ENCODE results near the gene CTNNA2.
"Not testable (repeated sequence)": the region's sequence is repeated elsewhere in the genome, so short reads cannot be mapped to it uniquely, and the experiment has no call there.

Gene CTNNA2

DNA sequence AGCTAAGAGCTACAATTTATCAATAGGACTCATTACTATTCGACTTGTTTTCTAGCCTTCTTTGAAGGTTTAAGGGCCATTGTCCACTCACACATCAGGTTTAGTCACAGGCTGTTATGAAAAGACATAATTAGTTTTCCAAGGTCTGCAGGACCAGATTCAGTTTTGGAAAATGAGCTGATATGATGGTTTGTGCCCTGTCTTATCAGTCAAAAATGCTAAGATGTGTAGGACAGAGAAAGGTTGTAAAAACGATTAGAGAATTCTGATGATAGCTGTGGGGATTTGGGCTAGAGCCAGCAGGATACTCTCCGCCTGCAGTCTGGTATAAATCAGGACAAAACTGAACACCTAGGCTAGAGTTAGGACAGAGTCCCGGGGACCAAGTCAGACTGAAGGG is 578.4 kb downstream of the CTNNA2 start:
- DNase-seq (ENCODE audit: low spot score), result no peak

DNA sequence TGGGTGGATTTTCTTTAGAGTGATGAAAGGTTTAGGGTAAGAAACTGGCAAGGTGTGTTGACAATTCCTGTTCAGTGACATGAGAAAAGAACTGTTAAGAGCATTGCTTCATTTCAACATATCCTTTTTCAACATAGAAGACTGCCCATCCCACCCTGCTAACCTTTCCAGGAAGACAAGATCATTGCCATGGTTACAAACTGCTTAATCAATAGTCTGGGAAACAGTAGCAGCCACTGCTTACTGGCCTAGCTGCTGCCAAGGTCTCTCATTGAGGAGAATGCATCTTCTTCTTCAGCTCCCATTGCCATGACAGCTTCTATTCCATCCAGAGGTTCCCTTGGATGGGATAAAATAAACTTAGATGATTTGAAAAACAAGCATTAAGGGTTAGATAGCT is 579.6 kb downstream of the CTNNA2 start:
- no peak for DNase-seq (ENCODE audit: low spot score)

DNA sequence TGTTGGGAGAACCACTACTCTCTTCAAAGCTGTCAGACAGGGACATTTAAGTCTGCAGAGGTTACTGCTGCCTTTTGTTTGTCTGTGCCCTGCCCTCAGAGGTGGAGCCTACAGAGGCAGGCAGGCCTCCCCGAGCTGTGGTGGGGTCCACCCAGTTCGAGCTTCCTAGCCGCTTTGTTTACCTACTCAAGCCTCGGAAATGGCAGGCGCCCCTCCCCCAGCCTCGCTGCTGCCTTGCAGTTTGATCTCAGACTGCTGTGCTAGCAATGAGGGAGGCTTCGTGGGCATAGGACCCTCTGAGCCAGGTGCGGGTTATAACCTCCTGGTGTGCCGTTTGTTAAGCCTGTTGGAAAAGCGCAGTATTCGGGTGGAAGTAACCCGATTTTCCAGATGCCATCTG is 585.7 kb downstream of the CTNNA2 start:
- DNase-seq (ENCODE audit: low spot score), result not testable (repeated sequence)

DNA sequence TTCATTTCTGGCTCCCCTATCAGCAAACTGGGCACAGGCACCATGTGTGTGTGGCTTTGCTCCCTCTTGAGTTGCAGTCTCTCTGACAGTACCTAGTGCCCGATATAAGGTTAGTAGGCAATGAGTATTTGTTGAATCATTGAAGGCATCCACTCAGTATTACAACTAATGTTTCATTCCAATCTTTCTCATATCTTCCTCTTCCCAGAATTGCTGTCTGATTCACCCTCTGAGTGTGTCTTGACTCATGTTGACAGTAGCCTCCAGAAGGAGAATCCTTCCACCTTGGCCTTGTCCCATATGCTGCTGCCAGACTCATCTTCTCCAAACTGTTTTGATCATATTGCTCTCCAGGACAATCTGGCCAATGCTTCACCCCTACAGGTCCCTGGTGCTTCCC is 589.2 kb downstream of the CTNNA2 start:
- no peak for DNase-seq (ENCODE audit: low spot score)

DNA sequence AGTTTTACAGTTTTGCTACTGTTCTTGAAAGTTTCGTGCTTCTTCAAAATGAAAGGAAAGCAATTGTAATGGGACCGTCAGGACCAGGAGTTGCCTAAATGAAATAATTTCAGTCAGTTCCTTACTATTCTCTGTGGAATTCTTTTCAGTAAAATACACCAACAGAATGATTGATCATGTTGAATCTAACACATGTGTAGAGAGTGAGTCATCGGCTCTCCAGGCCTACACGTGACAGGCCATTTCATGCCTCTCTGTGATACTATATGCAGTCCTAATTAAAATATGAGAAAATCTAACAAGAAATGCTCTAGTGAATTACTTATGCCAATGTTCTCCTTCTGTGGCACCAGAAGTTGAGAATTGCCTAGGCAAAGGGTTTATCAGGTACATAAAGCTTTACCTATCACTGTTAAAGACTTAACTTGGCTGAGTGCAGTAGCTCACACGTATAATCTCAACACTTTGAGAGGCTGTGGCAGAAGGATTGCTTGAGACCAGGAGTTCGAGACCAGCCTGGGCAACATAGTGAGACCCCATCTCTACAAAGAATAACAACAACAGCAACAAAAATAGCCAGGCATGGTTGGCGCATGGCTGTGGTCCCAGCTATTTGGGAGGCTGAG is 592.3 kb downstream of the CTNNA2 start:
- no peak for DNase-seq (ENCODE audit: low spot score)

DNA sequence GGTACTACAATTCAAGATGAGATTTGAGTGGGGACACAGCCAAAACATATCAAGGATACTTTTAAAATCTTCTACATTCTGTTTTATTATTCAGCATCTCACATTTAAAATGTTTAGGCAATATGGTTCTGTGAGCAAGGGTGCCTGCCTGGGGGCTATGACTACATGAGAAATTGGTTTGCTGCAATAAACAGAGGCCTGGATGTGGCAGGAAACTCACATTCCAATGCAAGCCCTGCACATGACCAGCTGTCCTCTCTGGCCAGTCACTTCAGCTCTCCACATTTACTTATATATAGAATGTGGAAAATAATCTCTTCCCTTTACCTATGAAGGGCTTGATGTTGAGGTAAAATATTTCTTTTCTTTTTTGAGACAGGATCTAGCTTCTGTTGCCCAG is 598.3 kb downstream of the CTNNA2 start:
- no peak for DNase-seq (ENCODE audit: low spot score)

DNA sequence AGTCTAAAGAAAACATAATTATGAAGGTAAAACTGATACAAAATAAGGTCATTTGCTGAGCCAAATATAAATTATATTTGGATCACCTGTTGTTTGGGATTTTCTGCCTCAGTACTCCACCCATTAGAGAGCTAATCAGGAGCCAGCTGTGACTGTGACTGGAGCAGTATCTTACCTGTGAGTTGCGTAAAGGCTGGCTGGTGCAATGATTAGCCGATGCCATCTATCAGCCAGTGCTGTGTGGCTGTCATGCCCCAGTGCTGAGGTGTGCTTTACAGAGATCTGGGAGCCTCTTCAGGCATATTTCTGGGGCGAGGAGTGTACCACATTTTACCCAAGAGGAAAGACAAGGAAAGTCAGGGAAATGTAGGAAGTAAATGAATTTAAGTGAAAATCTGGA is 599.9 kb downstream of the CTNNA2 start:
- no peak for DNase-seq (ENCODE audit: low spot score)

DNA sequence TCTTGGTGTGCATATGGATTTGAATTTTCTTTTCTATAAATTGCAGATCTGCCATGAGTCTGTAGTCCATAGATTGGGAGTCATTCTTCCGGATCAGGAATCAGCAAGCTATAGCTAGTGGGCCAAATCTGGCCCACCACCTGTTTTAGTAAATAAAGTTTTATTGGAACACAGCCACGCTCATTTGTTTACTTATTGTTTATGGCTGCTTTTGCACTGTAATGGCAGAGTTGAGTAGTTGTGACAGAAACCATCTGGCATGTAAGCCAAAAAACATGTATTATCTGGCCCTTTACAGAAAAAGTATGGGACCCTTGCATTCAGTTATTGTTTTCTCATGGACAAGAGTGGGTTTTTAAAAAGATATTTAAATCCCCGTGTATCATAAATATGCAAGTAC is 600.5 kb downstream of the CTNNA2 start:
- DNase-seq (ENCODE audit: low spot score), result no peak

DNA sequence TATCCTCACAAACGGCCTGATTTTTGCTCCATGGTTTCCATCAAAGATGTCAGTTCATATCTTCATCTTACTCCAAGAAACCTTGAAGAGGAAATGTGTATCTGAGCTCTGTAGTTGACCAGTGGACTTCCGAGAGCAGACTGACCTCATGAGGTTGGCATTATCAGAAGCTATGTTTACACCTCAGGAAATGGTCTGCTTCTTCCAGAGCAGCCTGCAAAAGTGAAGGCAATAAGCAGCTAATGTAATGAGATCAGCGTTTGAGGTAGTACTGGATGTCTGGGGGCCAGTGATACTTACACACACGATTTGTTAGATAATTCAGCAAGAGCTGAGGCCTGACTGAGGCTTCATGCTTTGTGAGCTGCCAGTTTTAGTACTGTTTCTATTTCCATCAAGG is 602.0 kb downstream of the CTNNA2 start:
- DNase-seq (ENCODE audit: low spot score), result no peak

DNA sequence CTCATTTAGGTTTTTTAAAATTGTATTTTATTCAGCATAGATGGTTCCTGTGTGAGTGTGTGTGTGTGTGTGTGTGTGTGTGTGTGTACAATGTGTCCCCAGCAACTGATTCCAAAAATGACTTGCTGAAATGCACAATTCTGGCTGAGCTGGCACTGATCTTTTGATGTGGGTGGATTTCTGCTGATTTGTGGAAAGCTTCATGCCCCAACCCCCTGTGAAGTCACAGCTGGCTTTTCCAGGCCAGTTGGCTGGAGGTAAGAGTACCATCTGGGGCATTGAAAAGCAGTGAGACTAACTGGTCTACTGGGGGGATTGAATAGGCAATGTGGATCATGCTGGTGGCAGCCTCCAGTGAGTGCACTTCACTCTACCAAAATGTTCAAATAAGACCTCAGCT is 604.5 kb downstream of the CTNNA2 start:
- DNase-seq (ENCODE audit: low spot score), result no peak

DNA sequence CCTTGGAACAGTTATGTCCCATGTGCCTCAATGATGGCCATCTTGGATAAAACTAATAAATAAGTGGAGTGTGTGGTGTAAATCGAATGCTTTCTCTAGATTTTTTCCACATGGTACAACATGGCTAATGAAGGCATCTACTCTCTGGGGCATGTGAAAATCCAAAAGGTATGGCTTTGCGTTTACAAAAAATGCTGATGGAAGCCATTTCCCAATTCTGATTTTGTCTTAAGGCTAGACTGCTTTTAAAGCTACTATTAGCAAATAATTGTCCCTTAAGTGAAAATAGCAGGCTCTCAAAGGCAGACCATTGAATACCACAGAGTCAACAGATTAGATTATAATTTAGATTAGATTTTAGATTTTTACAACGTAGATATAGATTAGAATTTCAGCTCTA is 608.0 kb downstream of the CTNNA2 start:
- no peak for DNase-seq (ENCODE audit: low spot score)

DNA sequence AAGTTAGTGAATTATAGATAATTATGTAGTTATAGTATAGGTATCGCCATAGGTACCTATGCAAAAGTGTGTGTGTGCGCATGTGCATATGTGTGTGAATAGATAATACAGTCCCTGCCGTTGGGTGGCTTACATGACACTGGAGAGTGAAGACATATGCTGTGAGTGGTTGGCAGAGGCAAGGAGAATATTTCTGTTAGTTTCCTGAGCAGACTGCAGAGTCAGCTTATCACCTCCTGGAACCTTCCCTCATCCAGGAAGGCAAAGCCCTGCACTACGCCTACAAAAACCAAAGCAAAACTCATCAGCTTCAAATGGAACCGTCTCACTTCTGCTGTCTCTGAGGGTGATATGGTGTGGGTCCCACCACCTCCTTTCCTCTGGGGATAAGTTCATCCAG is 609.8 kb downstream of the CTNNA2 start:
- DNase-seq (ENCODE audit: low spot score), result no peak

DNA sequence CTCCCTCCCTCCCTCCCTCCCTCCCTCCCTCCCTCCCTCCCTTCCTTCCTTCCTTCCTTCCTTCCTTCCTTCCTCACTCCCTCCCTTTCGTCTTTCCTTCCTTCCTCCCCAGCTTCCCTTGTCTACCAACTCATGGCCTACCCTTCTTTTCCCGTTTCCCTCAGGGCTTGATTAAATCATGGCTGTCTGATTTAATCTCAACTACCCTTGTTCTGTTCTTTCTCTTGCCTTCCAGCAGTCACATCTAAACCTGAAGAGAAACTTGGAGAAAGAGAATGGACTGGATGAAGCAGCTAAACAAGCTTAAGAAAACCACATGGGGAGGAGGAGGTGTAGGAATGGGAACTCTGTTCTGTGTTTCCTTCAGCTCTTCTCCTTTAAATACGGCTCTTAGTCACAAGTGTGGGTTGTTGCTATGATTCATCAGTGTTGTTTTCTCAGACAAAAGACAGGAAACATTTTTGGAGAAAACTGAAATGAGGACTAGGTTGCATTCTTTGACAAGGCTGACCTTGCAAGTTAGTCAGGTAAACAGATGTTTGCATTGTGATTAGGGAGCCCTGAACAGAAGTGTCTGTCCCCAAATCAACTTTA is 613.8 kb downstream of the CTNNA2 start:
- DNase-seq (ENCODE audit: low spot score), result no peak

DNA sequence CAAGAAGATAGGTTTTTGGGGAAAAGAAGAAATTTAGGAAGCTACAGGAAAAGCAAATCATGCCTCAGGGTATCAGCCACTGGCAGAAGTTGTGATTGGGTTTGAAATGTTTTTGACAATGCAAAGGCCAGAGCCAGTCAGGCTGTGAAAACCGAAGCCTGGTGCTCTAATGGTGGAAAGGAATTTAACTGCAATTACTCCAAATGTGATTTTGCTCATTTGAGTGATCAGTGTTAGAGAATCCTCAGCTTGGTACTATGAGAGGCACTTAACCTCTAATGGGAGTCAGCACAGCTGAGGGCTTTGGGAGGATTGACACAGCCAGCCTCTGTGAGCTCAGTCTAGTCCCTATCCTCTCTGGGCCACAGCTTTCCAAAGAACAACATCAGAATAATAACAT is 615.2 kb downstream of the CTNNA2 start:
- no peak for DNase-seq (ENCODE audit: low spot score)

DNA sequence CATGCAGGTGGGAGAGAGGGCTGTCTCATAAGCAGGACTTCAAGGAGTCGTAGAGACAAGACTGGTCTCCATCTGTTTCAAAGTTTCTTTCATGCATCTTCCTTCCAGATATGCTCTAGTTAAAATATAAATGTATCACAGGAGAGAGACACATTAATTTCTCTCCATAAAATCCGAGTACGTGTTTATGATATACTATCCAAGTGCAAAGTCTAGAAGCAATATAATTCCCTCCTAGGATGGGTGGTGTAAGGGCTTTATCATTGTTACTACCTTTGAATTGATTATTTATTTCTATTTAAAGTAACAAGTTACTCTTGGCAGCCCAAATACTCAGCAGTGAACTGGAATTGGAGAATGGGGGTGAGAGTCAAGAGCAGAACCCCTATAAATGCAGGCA is 619.4 kb downstream of the CTNNA2 start:
- DNase-seq (ENCODE audit: low spot score), result no peak

DNA sequence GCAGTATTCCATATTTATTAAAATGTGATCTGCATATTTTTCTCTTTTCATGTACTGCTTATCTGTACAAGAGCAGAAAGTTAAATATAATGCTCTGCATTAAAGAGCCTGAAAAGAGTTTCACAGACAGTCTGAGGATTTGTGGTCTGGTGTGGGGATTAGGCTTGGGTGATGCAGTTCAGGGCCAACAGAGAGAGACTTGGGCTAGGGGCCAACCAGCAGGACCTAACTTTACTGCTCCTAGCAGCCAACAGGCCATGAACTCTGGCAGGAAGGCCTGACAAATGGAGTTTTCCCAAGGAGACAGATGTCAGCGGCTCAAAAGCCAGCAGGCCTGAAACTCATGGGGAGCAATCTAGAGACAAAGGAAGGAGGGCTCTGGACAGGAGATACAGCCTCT is 622.1 kb downstream of the CTNNA2 start:
- DNase-seq (ENCODE audit: low spot score), result no peak

DNA sequence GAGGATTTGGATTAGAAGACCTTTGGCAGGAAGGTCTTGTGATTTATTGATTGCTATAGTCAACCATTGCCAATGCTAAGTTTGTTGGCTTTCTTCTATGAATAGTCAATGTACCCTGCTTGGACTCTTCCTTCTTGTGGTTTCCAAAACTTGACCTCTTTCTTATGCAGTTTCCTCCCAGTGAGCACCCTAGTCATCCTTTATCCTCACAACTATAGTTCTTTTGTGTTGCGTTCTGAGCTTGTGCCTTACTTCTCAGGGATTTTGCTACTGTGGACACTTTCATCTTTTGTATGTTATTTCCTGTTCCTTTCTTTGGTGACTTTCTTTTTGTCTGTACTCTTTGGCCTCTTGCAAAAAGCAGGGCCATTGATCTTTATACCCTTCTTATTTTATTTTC is 623.5 kb downstream of the CTNNA2 start:
- no peak for DNase-seq (ENCODE audit: low spot score)

DNA sequence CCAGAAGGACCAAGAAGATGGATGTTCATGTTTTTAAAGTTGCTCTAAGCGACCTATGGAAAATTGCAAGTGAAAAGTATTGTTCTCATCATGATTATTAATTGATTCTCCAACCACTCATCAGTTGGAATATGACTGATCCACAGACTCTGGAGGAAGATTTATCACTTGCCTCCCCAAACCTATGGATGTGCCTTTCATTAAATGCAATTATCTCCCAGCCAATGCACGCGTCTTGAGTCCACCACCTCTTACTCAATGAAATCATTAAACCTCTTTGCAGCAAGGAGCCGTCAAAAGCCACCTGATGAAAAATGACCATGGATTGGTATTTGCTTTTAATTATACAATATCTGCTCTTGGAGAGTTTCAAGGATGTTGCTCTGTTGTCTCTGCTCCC is 626.1 kb downstream of the CTNNA2 start:
- DNase-seq (ENCODE audit: low spot score), result no peak

DNA sequence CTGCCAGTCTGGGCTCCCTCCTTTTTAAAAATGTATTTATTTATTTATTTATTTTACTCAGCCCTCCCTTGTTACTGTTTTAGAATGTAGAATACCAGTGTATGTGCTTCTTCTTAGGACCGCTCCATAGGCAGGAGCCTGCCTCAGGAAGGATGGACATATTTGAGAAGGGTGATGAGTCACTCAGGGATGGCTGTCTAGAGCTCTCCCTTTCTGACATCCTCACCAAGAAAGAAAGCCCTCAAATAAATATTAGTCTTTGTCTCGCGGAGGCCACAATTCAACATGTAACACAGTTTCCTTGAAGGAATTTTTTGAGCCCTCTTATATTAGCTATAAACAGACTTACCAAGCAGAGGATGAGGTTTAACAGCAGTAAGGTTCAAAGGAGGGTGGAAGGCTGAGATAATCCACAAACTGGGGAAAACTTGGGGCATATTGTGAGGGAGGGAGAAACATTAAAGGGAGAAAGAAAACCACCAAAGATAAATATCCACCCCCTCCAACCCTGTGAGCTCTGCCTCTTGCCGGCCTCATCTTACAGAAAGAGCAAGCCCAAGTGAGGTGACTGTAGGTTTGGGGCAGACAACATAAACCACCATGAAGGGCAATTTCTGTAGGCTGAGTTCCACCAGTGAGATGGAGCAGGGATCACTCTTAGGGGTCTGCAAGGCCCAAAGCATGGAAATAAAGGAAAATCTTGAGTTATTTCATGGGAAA is 628.3 kb downstream of the CTNNA2 start:
- no peak for DNase-seq (ENCODE audit: low spot score)

DNA sequence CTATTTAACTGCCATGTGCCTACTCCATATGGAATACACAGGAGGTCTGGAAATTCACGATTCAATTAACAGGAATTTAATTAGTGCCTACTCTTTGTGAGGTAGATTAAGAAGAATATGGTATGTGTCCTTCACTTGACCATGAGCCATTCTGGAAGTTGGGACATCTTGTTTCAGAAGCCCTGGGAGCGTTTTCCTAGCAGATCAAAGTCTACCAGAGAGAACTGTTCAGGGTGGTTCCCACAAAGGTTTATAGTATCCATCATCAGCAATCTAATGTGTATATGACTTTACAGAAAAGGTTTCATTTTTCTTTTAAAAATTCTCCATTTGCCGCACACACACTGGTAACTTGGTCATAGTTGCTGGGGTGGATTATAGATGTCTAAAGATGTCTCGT is 632.6 kb downstream of the CTNNA2 start:
- DNase-seq (ENCODE audit: low spot score), result no peak

DNA sequence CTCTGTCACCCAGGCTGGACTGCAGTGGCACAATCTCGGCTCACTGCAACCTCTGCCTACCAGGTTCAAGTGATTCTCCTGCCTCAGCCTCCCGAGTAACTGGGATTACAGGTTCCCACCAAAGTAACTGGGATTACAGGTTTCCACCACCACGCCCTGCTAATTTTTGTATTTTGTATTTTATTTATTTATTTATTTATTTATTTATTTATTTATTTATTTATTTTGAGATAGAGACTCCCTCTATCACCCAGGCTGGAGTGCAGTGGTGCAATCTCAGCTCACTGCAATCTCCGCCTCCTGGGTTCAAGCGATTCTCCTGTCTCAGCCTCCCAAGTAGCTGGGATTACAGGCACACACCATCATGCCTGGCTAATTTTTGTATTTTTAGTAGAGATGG is 633.9 kb downstream of the CTNNA2 start:
- DNase-seq (ENCODE audit: low spot score), result not testable (repeated sequence)

DNA sequence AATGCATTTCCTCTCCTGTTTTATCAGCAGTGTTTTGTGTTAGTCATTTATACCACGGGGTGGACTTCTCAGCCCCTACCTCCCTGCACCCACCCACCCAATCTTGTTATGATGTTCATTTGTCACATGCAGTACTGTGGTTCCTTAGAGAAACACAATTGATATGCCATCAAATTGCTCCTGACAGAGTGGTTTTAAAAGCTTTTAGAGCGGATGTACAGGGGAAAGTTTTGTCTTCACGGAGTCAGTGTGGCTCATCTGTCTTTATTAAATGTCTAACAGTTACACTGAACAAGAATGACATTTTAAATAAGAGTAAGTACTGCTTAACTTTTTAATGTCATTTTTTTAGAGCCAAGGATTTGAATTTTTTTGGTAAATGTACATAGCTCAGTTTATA is 634.8 kb downstream of the CTNNA2 start:
- DNase-seq (ENCODE audit: low spot score), result no peak

DNA sequence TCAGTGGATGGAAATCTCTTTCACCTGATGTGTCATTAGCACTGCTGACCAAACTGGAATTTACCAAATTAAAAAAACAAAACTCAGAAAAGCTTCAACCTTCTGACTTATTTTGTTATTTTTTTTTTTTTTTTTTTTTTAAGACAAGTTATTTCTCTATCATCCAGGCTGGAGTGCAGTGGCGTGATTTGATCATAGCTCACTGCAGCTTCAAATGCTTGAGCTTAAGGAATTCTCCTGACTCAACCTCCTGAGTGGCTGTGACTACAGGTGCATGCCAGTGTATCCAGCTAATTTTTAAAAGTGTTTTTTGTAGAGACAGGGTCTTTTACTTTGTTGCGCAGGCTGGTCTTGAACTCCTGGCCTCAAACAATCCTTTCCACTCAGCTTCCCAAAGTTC is 636.1 kb downstream of the CTNNA2 start:
- DNase-seq (ENCODE audit: low spot score), result no peak

DNA sequence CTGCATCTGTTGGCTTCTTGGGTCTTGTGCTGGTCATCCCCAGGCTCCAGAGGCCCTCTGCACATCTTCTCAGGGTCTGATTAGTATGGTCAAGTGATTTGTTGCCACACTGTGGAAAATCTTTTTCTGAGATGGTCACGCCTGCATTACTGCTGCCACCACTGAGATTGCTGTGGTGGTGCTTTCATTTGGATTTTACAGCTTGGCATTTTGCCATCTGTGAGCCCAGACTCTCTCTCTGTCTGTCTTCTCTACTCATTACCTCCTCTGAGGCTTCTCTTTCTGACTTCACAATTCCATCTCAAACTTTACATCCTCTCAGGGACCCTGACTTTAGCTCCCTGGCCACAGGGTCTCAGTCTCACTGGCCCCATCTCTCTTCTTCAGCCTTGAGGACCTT is 637.1 kb downstream of the CTNNA2 start:
- no peak for DNase-seq (ENCODE audit: low spot score)

All from ecto neural progenitor cell (in vitro differentiated cells).